ENCODE results near the gene AKAIN1.

GRCh38 chr18:5173236-5173635 is 23.8 kb downstream of the AKAIN1 start:
- TF ChIP-seq, protein P1, sequence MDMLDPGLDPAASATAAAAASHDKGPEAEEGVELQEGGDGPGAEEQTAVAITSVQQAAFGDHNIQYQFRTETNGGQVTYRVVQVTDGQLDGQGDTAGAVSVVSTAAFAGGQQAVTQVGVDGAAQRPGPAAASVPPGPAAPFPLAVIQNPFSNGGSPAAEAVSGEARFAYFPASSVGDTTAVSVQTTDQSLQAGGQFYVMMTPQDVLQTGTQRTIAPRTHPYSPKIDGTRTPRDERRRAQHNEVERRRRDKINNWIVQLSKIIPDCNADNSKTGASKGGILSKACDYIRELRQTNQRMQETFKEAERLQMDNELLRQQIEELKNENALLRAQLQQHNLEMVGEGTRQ (IDR thresholded peaks at IDR 0.05; ENCODE audit: low read depth, low read length): no peak
- TF ChIP-seq CTCF (conservative IDR thresholded peaks at IDR 0.05; ENCODE audit: low read depth, low read length): no peak
- TF ChIP-seq MAFK (IDR thresholded peaks at IDR 0.05; ENCODE audit: low read depth, low read length): no peak
- no peak for TF ChIP-seq BHLHE40 (IDR thresholded peaks at IDR 0.05; ENCODE audit: low read depth, low read length)
- TF ChIP-seq POLR2A (IDR thresholded peaks at IDR 0.05; ENCODE audit: low read depth, low read length): no peak
- TF ChIP-seq MXI1 (IDR thresholded peaks at IDR 0.05; ENCODE audit: borderline replicate concordance, low read depth, low read length): no peak
- TF ChIP-seq NFE2L2 (IDR thresholded peaks at IDR 0.05; ENCODE audit: low read depth, low read length): no peak
- TF ChIP-seq CHD1 (IDR thresholded peaks at IDR 0.05; ENCODE audit: low read depth, low read length): no peak
- TF ChIP-seq CEBPB (IDR thresholded peaks at IDR 0.05; ENCODE audit: low read depth, low read length): no peak
- no peak for TF ChIP-seq RCOR1 (IDR thresholded peaks at IDR 0.05; ENCODE audit: insufficient replicate concordance, low read length)
- no peak for TF ChIP-seq MAZ (IDR thresholded peaks at IDR 0.05; ENCODE audit: borderline replicate concordance, low read depth, low read length)
- no peak for TF ChIP-seq RFX5 (IDR thresholded peaks at IDR 0.05; ENCODE audit: low read depth, low read length)
- TF ChIP-seq FOS (IDR thresholded peaks at IDR 0.05; ENCODE audit: low read depth, low read length): no peak
- TF ChIP-seq ELK1 (IDR thresholded peaks at IDR 0.05; ENCODE audit: borderline replicate concordance, low read depth, low read length): no peak

Data from IMR-90 (cell line).